GM23338 (cell line): ENCODE data around the gene GSC2. TPM values are rescaled to one million over a fixed set of nuclear protein-coding genes. Genes with fewer than 3 reads are reported as not detected.

ENCODE experiments used
- ATAC-seq: fragments of 200-7000 bp; cut with Tn5 transposase; 3 replicates; pipeline ENCODE4 v1.9.1; 2020
- DNase-seq: peaks from one replicate; pipeline ENCODE4 v3.0.0-alpha.2; 2015; ENCODE audit warnings: low spot score
- H2AFZ ChIP-seq: fragments of 200-600 bp; sonication (generic); 2 replicates; pipeline ENCODE4 v1.8.0; 2016; ENCODE audit warnings: antibody characterized with exemption, mild to moderate bottlenecking, moderate library complexity
- H3F3A ChIP-seq: fragments of 200-600 bp; sonication (generic); replicated peaks from 2 replicates; pipeline ENCODE4 v1.8.0; 2017; ENCODE audit warnings: antibody characterized with exemption, mixed run types, low read depth
- H3K27ac ChIP-seq: fragments of 200-600 bp; sonication (generic); 2 replicates; pipeline ENCODE4 v1.6.1; 2016; ENCODE audit warnings: low read depth
- H3K27me3 ChIP-seq: fragments of 200-600 bp; sonication (generic); 2 replicates; pipeline ENCODE4 v1.8.0; 2016; ENCODE audit warnings: mild to moderate bottlenecking, mixed run types, moderate library complexity; ENCODE audit not compliant: insufficient read depth
- H3K36me3 ChIP-seq: fragments of 200-600 bp; sonication (generic); 2 replicates; pipeline ENCODE4 v1.8.0; 2016; ENCODE audit warnings: mild to moderate bottlenecking; ENCODE audit not compliant: insufficient read depth
- H3K4me1 ChIP-seq: fragments of 200-600 bp; sonication (generic); 2 replicates; pipeline ENCODE4 v1.8.0; 2016; ENCODE audit warnings: mild to moderate bottlenecking, moderate library complexity; ENCODE audit not compliant: insufficient read depth
- H3K4me2 ChIP-seq: fragments of 200-600 bp; sonication (generic); 2 replicates; pipeline ENCODE4 v1.7.1; 2017; ENCODE audit warnings: mixed run types
- H3K4me3 ChIP-seq: fragments of 200-600 bp; sonication (generic); 2 replicates; pipeline ENCODE4 v1.6.1; 2016; ENCODE audit warnings: mixed run types
- H3K79me2 ChIP-seq: fragments of 200-600 bp; sonication (generic); replicated peaks from 2 replicates; pipeline ENCODE4 v1.8.0; 2017; ENCODE audit warnings: mild to moderate bottlenecking; ENCODE audit not compliant: insufficient read depth
- H3K9me2 ChIP-seq: fragments of 200-600 bp; sonication (generic); 2 replicates; pipeline ENCODE4 v1.8.0; 2017; ENCODE audit not compliant: insufficient read depth
- H4K20me1 ChIP-seq: fragments of 200-600 bp; sonication (generic); replicated peaks from 2 replicates; pipeline ENCODE4 v1.8.0; 2017; ENCODE audit warnings: mild to moderate bottlenecking; ENCODE audit not compliant: insufficient read depth
- H3K27ac Mint-ChIP-seq: 2 replicates; pipeline ENCODE4 v1.8.0; 2020; ENCODE audit warnings: inconsistent platforms, mild to moderate bottlenecking, moderate library complexity, mixed read lengths
- H3K27me3 Mint-ChIP-seq: 3 replicates; pipeline ENCODE4 v1.8.0; 2022; ENCODE audit warnings: low read depth, mild to moderate bottlenecking, moderate library complexity, mixed read lengths, inconsistent platforms; ENCODE audit not compliant: insufficient read depth, poor library complexity
- H3K36me3 Mint-ChIP-seq: 3 replicates; pipeline ENCODE4 v1.8.0; 2021; ENCODE audit warnings: low read depth, mild to moderate bottlenecking, inconsistent platforms, moderate library complexity, mixed read lengths
- H3K4me1 Mint-ChIP-seq: 3 replicates; pipeline ENCODE4 v1.8.0; 2020; ENCODE audit warnings: mild to moderate bottlenecking, inconsistent platforms, mixed read lengths
- H3K4me3 Mint-ChIP-seq: 3 replicates; pipeline ENCODE4 v1.8.0; 2021; ENCODE audit warnings: moderate library complexity, mild to moderate bottlenecking, inconsistent platforms, mixed read lengths
- H3K9me3 Mint-ChIP-seq: 3 replicates; pipeline ENCODE4 v1.8.0; 2020; ENCODE audit warnings: moderate library complexity, mild to moderate bottlenecking, inconsistent platforms, mixed read lengths
- CREB1 ChIP-seq: fragments of 250-450 bp; sonication (Bioruptor Pico); IDR thresholded peaks from 2 replicates; pipeline ENCODE4 v1.5.0; 2020; ENCODE audit warnings: low read depth, mild to moderate bottlenecking, moderate library complexity
- CTCF ChIP-seq, 2 experiments: fragments of 200-600 bp in 1 of 2; sonication (generic) in 1 of 2; conservative IDR thresholded peaks; 2 replicates each; pipeline versions ENCODE4 v1.5.1 to v1.6.1; 2016 to 2017; ENCODE audit warnings: antibody characterized with exemption in 2 of 2, low read depth in 2 of 2, mild to moderate bottlenecking in 2 of 2, moderate library complexity in 1 of 2
- EZH2phosphoT487 ChIP-seq: fragments of 200-600 bp; sonication (generic); IDR thresholded peaks from one replicate; pipeline ENCODE4 v1.8.1; 2018; ENCODE audit warnings: antibody characterized with exemption; ENCODE audit not compliant: unreplicated experiment
- POLR2AphosphoS5 ChIP-seq: IDR thresholded peaks from 2 replicates; pipeline ENCODE4 v1.6.1; 2016; ENCODE audit warnings: antibody characterized with exemption, low read depth
- ZNF114 ChIP-seq: fragments of 250-450 bp; sonication (Bioruptor Pico); IDR thresholded peaks from 2 replicates; pipeline ENCODE4 v1.5.0; 2020; ENCODE audit warnings: mild to moderate bottlenecking, moderate library complexity
- ZNF331 ChIP-seq: fragments of 250-450 bp; sonication (Bioruptor Pico); IDR thresholded peaks from 2 replicates; pipeline ENCODE4 v1.5.0; 2020; ENCODE audit warnings: low read depth, mild to moderate bottlenecking, moderate library complexity
- ZNF462 ChIP-seq: fragments of 250-450 bp; sonication (Bioruptor Pico); IDR thresholded peaks from 2 replicates; pipeline ENCODE4 v1.5.0; 2020; ENCODE audit warnings: mild to moderate bottlenecking, moderate library complexity
- polyA plus RNA-seq: library from polyadenylated mRNA; unstranded; fragments of >200 nt; fragmentation: Nextera tagmentation; extraction: Ambion mirVana; gene quantifications from 2 replicates; pipeline ENCODE4 v1.2.1, GENCODE V29; 2016
- total RNA-seq: library from RNA; depleted of rRNA; stranded (reverse); fragments of >200 nt; shearing (Covaris generic); gene quantifications from 2 replicates; pipeline ENCODE4 v1.2.3, GENCODE V29; 2014

Gene GSC2
- total and polyA plus RNA-seq, 2 experiments from 2014 or later, result not detected

GRCh38 chr22:19146215-19146968, 3.7 kb downstream of the GSC2 start:
- peaks cover 6% of the 10 kb centered on the region; the same call in 1 of the 3 replicates for H3K9me3 Mint-ChIP-seq
- 0 out of 4 replicates have a peak, but pooled peaks of 1 of the 2 experiments have one; percentile 9 for TF ChIP-seq CTCF (conservative IDR thresholded peaks at IDR 0.05; ENCODE audit: low read depth in 2 of 2)
- no peak for TF ChIP-seq POLR2AphosphoS5
- Histone ChIP-seq H2AFZ (no peak overlapping the region), H3K27ac (no peak overlapping the region), H3K4me1 (peaks cover 4% of the 10 kb centered on the region; the same call in 1 of the 2 replicates), H3K9me2 (no peaks in the 10 kb centered on the region), H3K4me2 (peak overlapping the region; percentile 55; the same call in 1 of the 2 replicates), H3K36me3 (no peaks in the 10 kb centered on the region; the same call in 1 of the 2 replicates), H3K27me3 (peaks cover 63% of the 10 kb centered on the region), H4K20me1 (no peaks in the 10 kb centered on the region), H3K4me3 (no peak overlapping the region), H3K79me2 (peaks cover 12% of the 10 kb centered on the region), H3F3A (0 out of 2 replicates have a peak, but pooled peaks cover 15% of the 10 kb centered on the region)
- H3K36me3 Mint-ChIP-seq, result peaks cover 10% of the 10 kb centered on the region
- H3K4me1 Mint-ChIP-seq, result peaks cover 24% of the 10 kb centered on the region
- no peak overlapping the region for H3K27ac Mint-ChIP-seq
- H3K27me3 Mint-ChIP-seq, result peaks cover 49% of the 10 kb centered on the region
- no peak for DNase-seq
- no peak overlapping the region; the same call in 2 of the 3 replicates for H3K4me3 Mint-ChIP-seq
- no peak for ATAC-seq

- peaks cover 41% of the 10 kb centered on the region for H3K27me3 ChIP-seq
- peak overlapping the region; percentile 98 for H3K4me3 ChIP-seq
- no peaks in the 10 kb centered on the region for H3K9me3 Mint-ChIP-seq
- peaks cover 4% of the 10 kb centered on the region; the same call in 1 of the 2 replicates for H3K4me1 ChIP-seq
- peaks cover 19% of the 10 kb centered on the region for H3K4me1 Mint-ChIP-seq
- H3K36me3 Mint-ChIP-seq, result peaks cover 32% of the 10 kb centered on the region
- H3K36me3 ChIP-seq, result peaks cover 6% of the 10 kb centered on the region
- H3K9me2 ChIP-seq, result no peaks in the 10 kb centered on the region
- peak overlapping the region; percentile 81 for H2AFZ ChIP-seq
- peaks cover 12% of the 10 kb centered on the region for H3K79me2 ChIP-seq
- no peaks in the 10 kb centered on the region for H4K20me1 ChIP-seq
- 0 out of 2 replicates have a peak, but pooled peaks cover 6% of the 10 kb centered on the region for H3F3A ChIP-seq
- H3K27ac Mint-ChIP-seq, result peak overlapping the region; percentile 79
- H3K27me3 Mint-ChIP-seq, result peaks cover 39% of the 10 kb centered on the region
- ATAC-seq (no peak), DNase-seq (no peak)
- no peak overlapping the region for H3K27ac ChIP-seq
- H3K4me2 ChIP-seq, result peak overlapping the region; percentile 99
- no peak for TF ChIP-seq ZNF114
- peak overlapping the region; percentile 94 for H3K4me3 Mint-ChIP-seq
Observed at GRCh38 chr22:19143967-19144400, 6.1 kb downstream of the GSC2 start.

- Histone ChIP-seq H3F3A (0 out of 2 replicates have a peak, but pooled peaks cover 4% of the 10 kb centered on the region), H3K4me1 (peaks cover 4% of the 10 kb centered on the region; the same call in 1 of the 2 replicates), H3K36me3 (peaks cover 6% of the 10 kb centered on the region), H3K4me3 (peak overlapping the region; percentile 98; the same call in 1 of the 2 replicates), H4K20me1 (no peaks in the 10 kb centered on the region), H3K4me2 (peak overlapping the region; percentile 99), H3K79me2 (peaks cover 12% of the 10 kb centered on the region), H3K27me3 (peaks cover 34% of the 10 kb centered on the region), H3K9me2 (no peaks in the 10 kb centered on the region), H2AFZ (no peak overlapping the region), H3K27ac (no peak overlapping the region)
- H3K4me3 Mint-ChIP-seq, result peak overlapping the region; percentile 94
- H3K27ac Mint-ChIP-seq, result no peak overlapping the region
- H3K9me3 Mint-ChIP-seq, result no peaks in the 10 kb centered on the region
- H3K27me3 Mint-ChIP-seq, result peaks cover 31% of the 10 kb centered on the region
- ATAC-seq (no peak), DNase-seq (no peak)
- H3K4me1 Mint-ChIP-seq, result peaks cover 19% of the 10 kb centered on the region
- H3K36me3 Mint-ChIP-seq, result peaks cover 32% of the 10 kb centered on the region
- TF ChIP-seq EZH2phosphoT487 (no peak), ZNF462 (CRISPR knock-in tag) (no peak), CREB1 (CRISPR knock-in tag) (no peak), ZNF331 (CRISPR knock-in tag) (no peak)
Observed at GRCh38 chr22:19143212-19143611, 6.9 kb downstream of the GSC2 start.
